HG03045 (cell line): Measurements from ENCODE around the gene MFAP1.

Source experiments
- ATAC-seq: cut with Tn5 transposase; IDR thresholded peaks from one replicate; pipeline ENCODE4 v1.9.1; 2021; ENCODE audit warnings: mild to moderate bottlenecking, moderate library complexity; ENCODE audit not compliant: unreplicated experiment

MFAP1 gene

DNA sequence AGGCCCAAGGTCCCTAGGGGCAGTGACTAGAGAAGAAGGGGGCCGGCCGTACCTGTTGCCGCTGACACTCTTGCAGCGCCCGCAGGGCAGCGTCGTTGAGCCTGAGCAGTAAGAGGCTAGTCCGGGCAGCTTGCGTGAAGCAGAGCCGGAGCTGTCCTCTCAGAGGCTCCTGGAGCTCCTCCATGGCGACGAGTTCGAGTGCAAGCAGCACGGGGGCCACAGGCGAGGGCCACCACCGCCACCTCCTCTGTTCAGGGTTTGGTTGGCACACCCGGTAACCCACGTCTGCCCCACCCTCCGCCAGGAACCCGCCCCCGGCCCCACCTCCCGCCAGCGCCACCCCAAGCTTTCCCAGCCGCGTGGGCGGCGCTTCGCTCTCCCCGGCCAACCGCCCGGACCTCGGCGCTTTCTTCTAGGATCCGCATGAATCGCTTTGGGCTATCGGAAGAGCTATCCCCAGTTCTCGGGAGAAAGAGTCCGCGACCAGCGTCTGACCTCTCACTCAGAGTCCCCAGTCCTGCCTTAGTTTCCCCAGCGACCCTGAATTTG, 47.7 kb downstream of the MFAP1 start, which contains the start of gene ELL3:
Gene ELL3 (minus strand): TSS at position 249 of the 549 bp plus-strand sequence. CDS start 65 bp downstream, at position 184.
- peak; percentile 37 for ATAC-seq

DNA sequence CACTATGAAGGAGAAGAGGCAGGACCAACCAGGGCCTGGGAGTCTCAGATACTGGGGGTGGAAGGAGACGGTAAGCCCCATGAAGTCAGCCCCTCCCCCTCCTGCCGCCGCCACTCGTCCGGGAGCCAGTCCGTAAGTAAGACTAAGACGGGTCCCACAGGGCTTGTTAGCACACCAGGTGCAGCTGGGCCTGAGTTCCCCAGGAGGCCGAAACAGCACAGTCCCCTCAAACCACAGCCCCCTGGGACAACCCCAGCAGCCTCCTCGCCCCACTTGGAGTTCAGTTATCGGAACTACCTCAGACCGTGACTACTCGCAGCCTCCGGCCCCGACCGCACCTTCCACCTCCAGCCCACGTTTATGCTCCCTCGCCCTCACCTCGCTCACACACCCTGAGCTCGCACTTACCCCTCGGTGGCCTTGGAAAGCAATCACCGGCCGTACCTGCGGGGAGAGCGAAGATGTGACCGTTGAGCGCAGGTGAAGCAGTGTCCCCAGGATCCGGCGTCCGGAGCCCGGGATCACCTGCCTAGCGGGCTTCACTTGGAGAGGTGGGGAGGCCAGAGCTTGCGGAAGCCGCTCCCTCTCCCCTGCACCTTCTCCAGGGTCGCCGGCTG, 48.3 kb downstream of the MFAP1 start:
- ATAC-seq: peak; percentile 58

DNA sequence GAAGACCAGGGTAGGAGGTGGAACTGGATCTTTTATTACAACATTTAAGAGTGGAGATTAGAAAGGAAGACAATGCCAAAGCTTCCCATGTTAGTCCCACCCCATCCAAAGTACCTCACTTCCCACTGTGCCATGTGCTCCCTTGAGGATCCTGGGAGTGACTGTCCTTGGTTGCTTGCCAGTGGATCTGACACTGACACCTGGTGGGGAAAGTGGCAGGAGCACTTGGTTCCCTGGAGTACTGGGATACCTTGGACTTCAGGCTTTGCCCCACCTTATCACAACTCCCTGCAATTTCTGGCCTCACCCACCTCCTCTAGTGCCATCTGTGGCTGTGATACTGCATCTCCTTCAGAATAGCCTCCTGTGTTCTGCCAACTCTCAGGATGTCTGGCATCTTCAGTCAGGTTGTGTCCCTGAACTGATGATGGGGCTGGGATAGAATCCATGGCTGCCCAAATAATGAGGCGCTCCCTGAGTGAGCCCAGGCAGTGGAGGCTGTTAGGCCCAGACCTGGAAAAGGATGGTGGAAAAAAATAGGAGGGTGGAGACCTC, 49.0 kb downstream of the MFAP1 start:
- no peak for ATAC-seq

DNA sequence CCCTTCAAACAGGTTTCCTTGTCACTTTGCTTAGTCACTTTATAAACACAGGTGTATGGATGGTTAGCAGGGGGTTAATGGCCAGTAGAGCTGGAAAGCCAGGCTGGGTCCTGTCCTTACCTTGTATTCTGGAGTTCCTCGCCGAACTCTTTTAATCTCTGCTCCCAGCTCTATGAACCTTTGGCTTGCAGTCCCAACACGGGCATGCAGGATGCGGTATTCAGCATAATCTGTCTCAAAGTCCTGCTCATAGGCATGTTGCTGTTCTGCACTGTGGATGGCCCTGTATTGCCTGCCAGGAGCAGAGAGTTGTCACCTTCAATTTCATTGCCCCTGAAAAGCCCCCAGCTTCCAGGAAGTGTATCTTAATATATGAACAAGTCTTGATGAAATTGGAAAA, 50.4 kb downstream of the MFAP1 start:
- ATAC-seq: no peak

DNA sequence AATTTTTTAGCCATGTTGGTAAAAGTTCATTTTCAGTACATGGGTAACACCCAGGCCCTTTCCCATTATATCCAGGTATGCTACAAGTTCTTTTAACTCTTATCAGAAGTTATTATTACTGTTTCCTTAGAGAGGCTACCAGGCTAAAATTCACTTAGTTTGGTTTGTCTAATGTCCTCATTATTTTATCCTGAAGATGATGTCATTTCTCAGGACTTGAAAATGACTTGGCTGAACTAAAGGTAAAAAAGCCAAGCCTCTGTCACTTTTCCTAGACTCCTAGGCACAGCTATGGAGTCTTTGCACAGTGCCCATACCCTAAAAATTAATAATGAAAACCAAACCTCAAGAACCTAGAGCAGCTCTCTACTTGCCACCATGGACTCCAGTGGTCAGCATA, 51.9 kb downstream of the MFAP1 start:
- no peak for ATAC-seq

DNA sequence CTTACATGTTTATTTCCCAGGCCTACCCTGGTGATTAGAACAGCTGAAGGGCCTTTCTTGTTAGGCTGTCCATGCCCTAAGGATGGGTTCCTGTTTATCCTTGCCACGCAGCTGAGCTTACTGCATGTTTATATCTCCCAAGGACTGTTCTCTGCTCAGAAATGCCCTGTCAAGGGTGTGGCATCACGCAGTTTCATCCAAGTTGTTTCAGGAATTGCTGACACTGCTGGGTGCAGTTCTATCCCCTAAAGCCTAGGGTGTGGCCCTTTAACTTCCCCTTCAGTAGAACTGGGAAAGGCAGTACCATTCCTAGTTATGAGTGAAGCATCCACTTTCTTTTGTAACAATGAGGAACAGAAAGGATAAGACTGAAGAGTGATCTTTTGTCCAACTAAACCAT, 52.7 kb downstream of the MFAP1 start:
- ATAC-seq: no peak

DNA sequence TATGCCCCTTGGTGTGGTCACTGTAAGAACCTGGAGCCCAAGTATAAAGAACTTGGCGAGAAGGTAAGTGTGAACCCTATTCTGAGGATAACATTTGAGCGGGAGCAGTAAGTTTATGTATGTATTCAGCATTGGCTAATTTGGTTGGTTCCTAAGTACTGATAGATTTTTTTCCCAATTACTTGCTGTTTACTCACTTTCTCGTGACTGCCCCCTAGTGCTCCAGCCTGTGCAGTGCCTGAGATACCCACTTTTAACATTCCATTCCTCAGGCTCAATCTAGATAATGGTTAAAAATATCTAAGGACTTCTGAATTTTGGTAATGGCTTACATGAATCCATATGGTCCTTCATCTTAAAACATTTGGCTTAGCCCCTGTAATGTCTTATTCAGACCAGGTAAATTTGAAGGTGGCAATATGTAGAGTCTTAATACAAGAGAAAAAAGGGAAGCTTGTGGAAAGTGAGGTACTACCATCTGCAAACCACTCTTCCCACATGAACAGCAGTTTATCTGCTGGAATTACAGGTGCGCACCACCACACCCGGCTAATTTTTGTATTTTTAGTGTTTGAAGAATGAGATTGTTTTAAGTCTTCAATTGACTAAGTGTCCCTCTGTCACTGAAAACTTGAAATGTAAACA, 54.8 kb downstream of the MFAP1 start:
- ATAC-seq: no peak

DNA sequence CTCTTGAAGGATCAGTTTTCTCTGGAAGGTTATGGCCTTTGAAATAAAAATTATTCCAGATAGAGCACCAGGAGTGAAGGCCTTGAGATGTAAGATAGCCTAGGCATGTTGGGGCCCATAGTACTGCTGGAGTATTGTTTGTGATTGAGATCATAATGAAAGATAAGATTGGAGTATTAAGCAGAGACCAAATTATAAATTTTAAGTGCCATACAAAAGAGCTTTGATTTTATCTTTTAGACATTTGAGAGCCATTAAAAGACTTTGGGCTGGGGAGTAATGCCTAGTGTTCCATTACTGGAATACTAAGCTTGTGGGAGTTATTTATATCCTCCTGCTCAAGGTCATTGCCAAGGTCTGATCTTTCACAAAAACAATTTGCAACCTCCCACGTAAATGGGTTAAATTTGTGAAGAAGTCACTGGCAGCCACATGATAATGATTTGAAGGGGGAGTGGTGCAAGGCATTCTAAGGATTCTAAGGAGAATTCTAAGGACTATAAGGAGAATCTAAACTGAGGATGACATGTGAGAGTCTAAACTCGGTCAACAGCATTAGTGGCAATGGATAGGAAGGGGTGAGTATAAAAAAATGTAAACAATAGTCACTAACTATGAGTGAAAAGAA, 60.6 kb downstream of the MFAP1 start:
- no peak for ATAC-seq

DNA sequence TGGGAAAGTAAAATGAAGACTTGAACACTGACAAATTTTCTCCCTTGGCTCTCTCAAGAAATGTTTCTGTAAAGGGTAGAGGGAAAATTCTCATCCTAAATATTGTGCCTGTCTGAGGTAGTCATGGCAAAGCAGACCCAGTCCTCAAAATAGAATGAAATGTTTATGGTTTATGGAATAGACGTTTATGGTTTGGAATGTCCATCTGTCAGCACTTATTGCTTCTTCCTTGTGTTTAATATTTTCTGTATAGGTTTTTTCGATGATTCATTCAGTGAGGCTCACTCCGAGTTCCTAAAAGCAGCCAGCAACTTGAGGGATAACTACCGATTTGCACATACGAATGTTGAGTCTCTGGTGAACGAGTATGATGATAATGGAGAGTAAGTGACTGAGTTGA, 61.7 kb downstream of the MFAP1 start:
- no peak for ATAC-seq
